Activated CD4-positive, alpha-beta T cell treated with anti-CD3 and anti-CD28 coated beads, Interleukin-2, Interleukin-4, amounts not matched to agents 100 ng/mL and 50 ng/mL, durations not matched to agents 16 hours and 8 hours (primary cell): ENCODE data around the gene ADCY1.

Experiments
- DNase-seq: peaks from one replicate; pipeline ENCODE4 v3.0.0-alpha.2; 2020; ENCODE audit warnings: low spot score

The ADCY1 gene

GRCh38 chr7:45677311-45677900 is 103.2 kb downstream of the ADCY1 start:
- no peak for DNase-seq

- no peak for DNase-seq
These were observed 105.3 kb downstream of the ADCY1 start for GRCh38 chr7:45679516-45679915.

- DNase-seq: no peak
These were observed 106.6 kb downstream of the ADCY1 start for GRCh38 chr7:45680776-45681175.

- no peak for DNase-seq
These were observed 107.6 kb downstream of the ADCY1 start for GRCh38 chr7:45681596-45682357.

GRCh38 chr7:45682358-45682735 is 108.2 kb downstream of the ADCY1 start:
- DNase-seq: no peak

GRCh38 chr7:45682836-45683555 is 108.8 kb downstream of the ADCY1 start:
- no peak for DNase-seq

- no peak for DNase-seq
These were observed 109.5 kb downstream of the ADCY1 start for GRCh38 chr7:45683556-45684148.

- DNase-seq: no peak
These were observed 110.9 kb downstream of the ADCY1 start for GRCh38 chr7:45684910-45685618.

GRCh38 chr7:45685619-45686240 is 111.6 kb downstream of the ADCY1 start:
- DNase-seq: no peak

- no peak for DNase-seq
These were observed 112.4 kb downstream of the ADCY1 start for GRCh38 chr7:45686441-45687184.

GRCh38 chr7:45687185-45687560 is 113.0 kb downstream of the ADCY1 start:
- no peak for DNase-seq

GRCh38 chr7:45687721-45688120 is 113.6 kb downstream of the ADCY1 start:
- DNase-seq: no peak

GRCh38 chr7:45688382-45688781 is 114.2 kb downstream of the ADCY1 start:
- no peak for DNase-seq

- no peak for DNase-seq
These were observed 115.0 kb downstream of the ADCY1 start for GRCh38 chr7:45689011-45689796.

- DNase-seq: no peak
These were observed 115.9 kb downstream of the ADCY1 start for GRCh38 chr7:45689797-45690761.

- DNase-seq: no peak
These were observed 116.6 kb downstream of the ADCY1 start for GRCh38 chr7:45690762-45691150.

- DNase-seq: no peak
These were observed 117.0 kb downstream of the ADCY1 start for GRCh38 chr7:45691155-45691656.

GRCh38 chr7:45692031-45692430 is 117.9 kb downstream of the ADCY1 start:
- no peak for DNase-seq
